PC-3 (cell line): ENCODE results near the gene COL1A1.

Experiments used
- CTCF ChIP-seq: fragments of 300-600 bp; sonication (generic); conservative IDR thresholded peaks from 2 replicates; pipeline ENCODE4 v1.5.1; 2017; ENCODE audit warnings: antibody characterized with exemption, low read depth, mild to moderate bottlenecking, low read length
- EZH2 ChIP-seq: fragments of 300-600 bp; sonication (generic); IDR thresholded peaks from one replicate; pipeline ENCODE4 v1.6.1; 2017; ENCODE audit warnings: antibody characterized with exemption, mild to moderate bottlenecking, low read length; ENCODE audit not compliant: unreplicated experiment

DNA sequence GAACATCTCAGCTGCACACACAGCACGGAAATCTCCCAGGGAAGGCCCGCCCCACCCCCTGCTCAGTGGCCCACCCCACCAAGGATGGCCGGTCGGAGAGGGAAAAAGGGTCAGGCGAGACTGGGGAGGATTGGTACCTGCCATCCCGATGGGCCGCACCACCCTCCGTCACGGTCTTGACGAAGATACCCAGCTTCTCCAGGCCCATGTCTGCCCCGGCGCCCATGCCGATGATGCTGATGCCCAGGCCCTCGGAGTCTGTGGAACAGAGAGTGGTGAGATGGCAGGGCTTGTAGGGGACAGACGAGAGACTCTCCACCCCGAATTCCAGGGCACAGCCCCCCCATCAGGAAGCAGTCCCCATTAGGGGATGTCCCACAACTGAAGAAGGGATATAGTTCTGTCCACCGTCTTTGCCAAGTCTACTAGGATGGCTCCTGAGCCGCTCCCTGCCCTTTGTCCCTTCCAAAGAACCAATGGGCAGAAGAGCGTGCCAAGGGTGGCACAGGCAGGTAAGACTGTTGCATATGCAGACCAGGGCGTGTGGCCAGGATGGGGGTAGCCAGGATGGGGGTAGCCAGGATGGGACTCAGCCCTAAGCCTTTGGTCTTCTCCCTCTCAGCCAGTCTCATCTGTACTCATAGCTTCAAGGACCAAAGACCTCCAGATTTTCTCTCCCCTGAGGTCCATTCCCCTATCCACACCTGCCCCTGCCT is 57.8 kb downstream of the COL1A1 start:
- TF ChIP-seq EZH2 = no peak
- no peak for TF ChIP-seq CTCF
